Dermis microvascular lymphatic vessel endothelial cell (primary cell): Measurements from ENCODE around the gene CENPU. TPM values are rescaled to one million over a fixed set of nuclear protein-coding genes. Genes with fewer than 3 reads are reported as not detected.
A peak's percentile ranks its signal among the peaks of the same experiment; 100 is the strongest.
"Not testable (repeated sequence)": the region's sequence is repeated elsewhere in the genome, so short reads cannot be mapped to it uniquely, and the experiment has no call there.

ENCODE experiments used
- DNase-seq, 2 donors: peaks; one replicate each; pipeline versions ENCODE4 v3.0.0 to v3.0.0-alpha.2; 2010; ENCODE audit warnings: low read depth in 2 of 2
- total RNA-seq: library from RNA; depleted of rRNA; stranded (reverse); fragments of >200 nt; gene quantifications from 2 replicates; pipeline ENCODE4 v1.2.1, GENCODE V29; 2014

The CENPU gene
- total RNA-seq, 1 donor from 2014 or later, result 16.6 TPM

- DNase-seq, result no peak
Observed at GRCh38 chr4:184752496-184753275, 18.8 kb upstream of the CENPU start.

- no peak for DNase-seq
Observed at GRCh38 chr4:184751585-184751956, 17.7 kb upstream of the CENPU start.

GRCh38 chr4:184750926-184751584 is 17.2 kb upstream of the CENPU start:
- no peak for DNase-seq

GRCh38 chr4:184748251-184748652 is 14.4 kb upstream of the CENPU start:
- no peak for DNase-seq

- DNase-seq, result no peak
Observed at GRCh38 chr4:184747034-184747830, 13.3 kb upstream of the CENPU start.

GRCh38 chr4:184745831-184746795 is 12.2 kb upstream of the CENPU start:
- peak in 1 of 2 donors; percentile 70 for DNase-seq

- DNase-seq, result no peak
Observed at GRCh38 chr4:184744236-184744635, 10.3 kb upstream of the CENPU start.

GRCh38 chr4:184743650-184744049 is 9.8 kb upstream of the CENPU start:
- no peak for DNase-seq

GRCh38 chr4:184741651-184742050 is 7.8 kb upstream of the CENPU start:
- DNase-seq, result not testable (repeated sequence)

GRCh38 chr4:184740980-184741391 is 7.1 kb upstream of the CENPU start:
- DNase-seq, result no peak

- DNase-seq, result not testable (repeated sequence)
Observed at GRCh38 chr4:184739575-184739974, 5.7 kb upstream of the CENPU start.

- DNase-seq, result no peak
Observed at GRCh38 chr4:184734758-184735157, 862 bp upstream of the CENPU start.

- DNase-seq, result no peak
Observed at GRCh38 chr4:184732126-184732525, 1.8 kb downstream of the CENPU start.

- no peak for DNase-seq
Observed at GRCh38 chr4:184731056-184731455, 2.8 kb downstream of the CENPU start.

GRCh38 chr4:184729946-184730345 is 4.0 kb downstream of the CENPU start:
- DNase-seq, result no peak

- DNase-seq, result peak in 1 of 2 donors; percentile 77
Observed at GRCh38 chr4:184728858-184729257, 5.0 kb downstream of the CENPU start.

- DNase-seq, result no peak
Observed at GRCh38 chr4:184727430-184727829, 6.5 kb downstream of the CENPU start.

- DNase-seq, result no peak
Observed at GRCh38 chr4:184722798-184723197, 11.1 kb downstream of the CENPU start.

- DNase-seq, result no peak
Observed at GRCh38 chr4:184721254-184721653, 12.6 kb downstream of the CENPU start.

GRCh38 chr4:184719407-184719806 is 14.5 kb downstream of the CENPU start:
- DNase-seq, result no peak

- no peak for DNase-seq
Observed at GRCh38 chr4:184715526-184715925, 18.4 kb downstream of the CENPU start.
